ENCODE results near the gene PRKG2.

GRCh38 chr4:81102107-81102506 is 112.9 kb downstream of the PRKG2 start:
- TF ChIP-seq, protein P1, sequence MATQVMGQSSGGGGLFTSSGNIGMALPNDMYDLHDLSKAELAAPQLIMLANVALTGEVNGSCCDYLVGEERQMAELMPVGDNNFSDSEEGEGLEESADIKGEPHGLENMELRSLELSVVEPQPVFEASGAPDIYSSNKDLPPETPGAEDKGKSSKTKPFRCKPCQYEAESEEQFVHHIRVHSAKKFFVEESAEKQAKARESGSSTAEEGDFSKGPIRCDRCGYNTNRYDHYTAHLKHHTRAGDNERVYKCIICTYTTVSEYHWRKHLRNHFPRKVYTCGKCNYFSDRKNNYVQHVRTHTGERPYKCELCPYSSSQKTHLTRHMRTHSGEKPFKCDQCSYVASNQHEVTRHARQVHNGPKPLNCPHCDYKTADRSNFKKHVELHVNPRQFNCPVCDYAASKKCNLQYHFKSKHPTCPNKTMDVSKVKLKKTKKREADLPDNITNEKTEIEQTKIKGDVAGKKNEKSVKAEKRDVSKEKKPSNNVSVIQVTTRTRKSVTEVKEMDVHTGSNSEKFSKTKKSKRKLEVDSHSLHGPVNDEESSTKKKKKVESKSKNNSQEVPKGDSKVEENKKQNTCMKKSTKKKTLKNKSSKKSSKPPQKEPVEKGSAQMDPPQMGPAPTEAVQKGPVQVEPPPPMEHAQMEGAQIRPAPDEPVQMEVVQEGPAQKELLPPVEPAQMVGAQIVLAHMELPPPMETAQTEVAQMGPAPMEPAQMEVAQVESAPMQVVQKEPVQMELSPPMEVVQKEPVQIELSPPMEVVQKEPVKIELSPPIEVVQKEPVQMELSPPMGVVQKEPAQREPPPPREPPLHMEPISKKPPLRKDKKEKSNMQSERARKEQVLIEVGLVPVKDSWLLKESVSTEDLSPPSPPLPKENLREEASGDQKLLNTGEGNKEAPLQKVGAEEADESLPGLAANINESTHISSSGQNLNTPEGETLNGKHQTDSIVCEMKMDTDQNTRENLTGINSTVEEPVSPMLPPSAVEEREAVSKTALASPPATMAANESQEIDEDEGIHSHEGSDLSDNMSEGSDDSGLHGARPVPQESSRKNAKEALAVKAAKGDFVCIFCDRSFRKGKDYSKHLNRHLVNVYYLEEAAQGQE (IDR thresholded peaks at IDR 0.05; ENCODE audit: insufficient read depth in 1 of 2, low read depth in 2 of 2, low read length in 2 of 2), result no peak
- TF ChIP-seq TAF1 (IDR thresholded peaks at IDR 0.05; ENCODE audit: borderline replicate concordance, insufficient read depth, low read length) (no peak), POLR2AphosphoS5 (IDR thresholded peaks at IDR 0.05; ENCODE audit: low read depth, low read length) (no peak), SIN3A (IDR thresholded peaks at IDR 0.05; ENCODE audit: borderline replicate concordance, insufficient read depth, low read length) (no peak)
